ENCODE data around the gene TSSC4.

TSSC4 gene

DNA sequence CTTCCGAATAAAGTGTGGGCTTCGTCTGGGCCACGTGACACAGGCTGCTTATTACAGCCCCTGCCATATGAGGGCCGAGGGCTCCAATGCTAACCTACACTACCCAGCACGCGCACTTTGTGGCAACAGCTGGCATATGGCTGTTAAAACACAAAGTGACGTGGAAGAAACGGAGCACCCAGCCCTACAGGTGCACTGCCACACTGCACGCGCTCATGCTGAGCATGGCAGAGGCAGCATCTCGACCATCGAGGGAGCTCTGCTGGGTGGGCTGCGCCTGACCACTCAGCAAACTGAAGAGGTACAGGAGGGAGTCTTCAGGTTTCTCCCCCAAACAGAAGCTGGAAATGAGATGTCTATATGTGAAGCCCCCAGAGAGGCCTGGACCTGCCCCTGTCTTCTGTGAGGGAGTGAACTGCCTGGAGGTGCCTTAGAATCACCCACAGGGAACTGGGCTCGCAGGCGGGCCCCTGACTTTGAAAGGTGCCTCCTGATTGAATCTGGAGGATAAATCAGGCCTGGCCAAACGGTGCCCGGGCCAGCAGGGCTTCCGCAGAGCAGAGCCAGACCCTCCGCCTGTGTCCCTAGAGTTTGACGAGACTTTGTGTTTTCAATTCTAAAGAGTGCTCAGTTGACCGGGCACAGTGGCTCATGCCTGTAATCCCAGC, 18.3 kb downstream of the TSSC4 start:
- no peak for DNase-seq (ENCODE audit: low spot score)

- DNase-seq (ENCODE audit: low spot score) = peak; percentile 84
Observed at GRCh38 chr11:2419638-2420501, 19.3 kb downstream of the TSSC4 start.

GRCh38 chr11:2420502-2421225, 20.1 kb downstream of the TSSC4 start:
- peak; percentile 86 for DNase-seq (ENCODE audit: low spot score)

DNA sequence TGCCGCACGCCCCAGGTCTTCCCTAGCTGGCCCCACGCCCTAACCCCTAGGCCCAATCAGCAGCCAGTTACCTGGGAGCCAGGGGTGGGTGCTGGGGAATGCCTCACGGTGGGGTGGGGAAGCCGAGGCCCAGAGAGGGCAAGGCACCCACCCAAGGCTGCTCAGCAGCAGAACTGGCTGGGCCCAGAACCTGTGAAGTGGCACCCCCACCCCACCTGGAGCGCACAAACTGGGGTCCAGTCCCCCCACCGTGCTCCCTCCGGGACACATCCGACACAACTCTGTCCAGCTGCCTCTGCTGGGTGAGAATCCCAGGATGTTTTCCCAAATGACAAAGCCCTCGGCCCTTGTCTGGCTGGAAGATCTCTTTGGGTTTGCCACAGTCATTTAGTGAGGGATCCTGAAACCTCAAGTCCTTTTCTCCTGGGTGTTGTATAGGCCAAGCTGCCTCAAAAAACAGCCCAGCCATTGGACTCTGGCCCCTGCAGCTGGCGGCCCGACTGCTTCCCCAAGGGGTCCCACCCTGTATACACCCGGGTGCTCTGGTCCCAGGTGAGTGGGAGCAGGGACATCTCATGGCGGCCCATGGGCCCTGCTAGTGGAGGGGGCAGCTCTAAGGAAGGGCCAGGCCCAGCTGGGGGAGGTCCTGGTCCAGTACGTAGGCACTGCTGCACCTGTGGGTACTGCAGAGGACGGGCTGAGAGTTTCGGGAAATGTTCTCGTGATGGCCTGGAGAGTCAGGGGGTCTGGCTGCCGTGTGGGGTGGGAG, 20.9 kb downstream of the TSSC4 start:
- no peak for DNase-seq (ENCODE audit: low spot score)

DNA sequence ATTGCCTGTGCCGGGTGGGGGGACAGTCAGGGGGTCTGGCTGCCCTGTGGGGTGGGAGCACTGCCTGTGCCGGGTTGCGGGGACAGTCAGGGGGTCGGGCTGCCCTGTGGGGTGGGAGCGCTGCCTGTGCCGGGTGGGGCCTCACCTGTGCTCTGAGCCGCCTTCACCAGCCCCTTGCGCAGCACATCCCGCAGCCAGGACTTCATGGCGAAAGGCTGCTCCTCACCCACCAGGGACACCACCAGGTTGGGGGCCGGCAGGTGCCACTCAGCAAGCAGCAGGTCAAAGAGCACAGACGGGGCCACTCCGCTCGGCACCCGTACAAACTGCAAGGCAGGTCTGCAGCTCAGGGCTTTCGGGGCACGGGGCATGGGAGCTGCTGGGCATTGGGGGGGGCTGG, 21.4 kb downstream of the TSSC4 start:
- no peak for DNase-seq (ENCODE audit: low spot score)

DNA sequence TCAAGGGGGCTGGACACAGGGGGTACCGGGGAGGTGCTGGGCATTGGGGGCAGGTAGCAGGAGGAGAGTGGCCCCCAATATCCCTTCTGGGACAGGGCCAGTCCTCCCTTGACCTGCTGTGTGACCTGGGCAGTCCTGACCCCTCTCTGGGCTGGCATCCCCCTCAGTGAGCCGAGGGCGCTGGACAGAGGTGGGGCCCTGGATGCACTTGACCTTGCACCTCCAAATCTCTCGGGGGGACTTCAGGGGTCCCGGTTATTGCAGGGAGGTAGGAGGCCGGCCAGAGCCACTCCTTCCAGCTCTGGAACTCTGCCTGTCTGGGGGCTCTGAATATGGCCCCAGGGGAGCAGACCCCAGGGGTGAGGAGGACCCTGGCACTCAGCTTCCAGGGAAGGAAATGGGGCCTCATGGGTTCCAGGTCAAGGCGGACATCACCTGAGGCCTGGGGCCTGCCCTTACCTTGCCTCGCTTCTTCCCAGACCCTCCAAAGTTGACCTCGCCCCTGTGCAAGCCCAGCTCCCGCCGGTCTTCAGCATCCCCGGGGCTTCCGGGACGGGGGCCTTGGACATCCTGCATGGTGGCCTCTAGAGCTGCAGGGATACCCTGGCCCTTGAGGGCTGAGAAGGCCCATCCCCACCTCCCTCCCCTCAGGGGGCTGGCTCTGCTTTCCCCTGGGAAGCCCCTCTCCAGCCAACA, 22.1 kb downstream of the TSSC4 start:
- DNase-seq (ENCODE audit: low spot score) = no peak

DNA sequence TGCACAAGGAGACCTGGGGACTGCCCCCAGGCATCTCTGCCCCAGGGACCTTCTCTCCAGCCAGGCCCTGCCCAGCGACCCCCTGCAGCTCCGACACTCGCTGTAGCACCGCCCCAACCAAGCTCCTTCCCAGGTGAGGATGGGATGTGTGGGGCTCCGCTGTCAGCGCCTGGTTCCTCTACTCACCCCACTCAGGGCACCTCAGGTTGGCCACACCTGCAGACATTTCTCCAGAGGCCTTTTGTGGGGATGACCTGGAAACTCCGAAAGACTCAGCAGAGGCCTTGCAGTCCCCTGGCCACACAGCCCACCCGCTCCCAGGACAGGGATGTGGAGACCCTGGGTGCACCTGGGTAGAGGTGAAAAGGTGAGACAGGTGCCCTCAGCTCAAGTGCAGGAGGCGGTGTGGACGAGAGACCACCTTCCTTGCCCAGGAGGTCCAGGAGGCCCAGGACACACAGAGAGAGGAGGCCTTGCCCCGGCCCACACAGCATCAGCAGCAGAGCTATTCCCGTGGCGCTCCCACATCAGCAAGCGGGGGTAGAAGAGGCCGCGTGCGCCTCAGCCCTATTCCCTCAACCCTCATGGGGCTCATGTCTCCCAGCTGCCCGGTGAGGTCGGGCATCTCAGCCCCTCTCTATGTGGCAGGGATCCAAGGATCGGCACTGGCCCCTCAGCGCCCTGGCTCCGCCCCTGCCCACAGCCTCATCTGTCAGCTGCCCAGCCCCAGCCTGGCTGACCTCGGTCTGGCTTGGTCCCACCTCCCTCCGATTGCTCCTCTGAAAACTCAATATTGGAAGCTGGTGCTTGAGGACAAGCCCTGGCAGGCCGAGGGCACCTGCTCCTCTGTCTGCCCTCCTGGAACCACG, 22.8 kb downstream of the TSSC4 start:
- no peak for DNase-seq (ENCODE audit: low spot score)

DNA sequence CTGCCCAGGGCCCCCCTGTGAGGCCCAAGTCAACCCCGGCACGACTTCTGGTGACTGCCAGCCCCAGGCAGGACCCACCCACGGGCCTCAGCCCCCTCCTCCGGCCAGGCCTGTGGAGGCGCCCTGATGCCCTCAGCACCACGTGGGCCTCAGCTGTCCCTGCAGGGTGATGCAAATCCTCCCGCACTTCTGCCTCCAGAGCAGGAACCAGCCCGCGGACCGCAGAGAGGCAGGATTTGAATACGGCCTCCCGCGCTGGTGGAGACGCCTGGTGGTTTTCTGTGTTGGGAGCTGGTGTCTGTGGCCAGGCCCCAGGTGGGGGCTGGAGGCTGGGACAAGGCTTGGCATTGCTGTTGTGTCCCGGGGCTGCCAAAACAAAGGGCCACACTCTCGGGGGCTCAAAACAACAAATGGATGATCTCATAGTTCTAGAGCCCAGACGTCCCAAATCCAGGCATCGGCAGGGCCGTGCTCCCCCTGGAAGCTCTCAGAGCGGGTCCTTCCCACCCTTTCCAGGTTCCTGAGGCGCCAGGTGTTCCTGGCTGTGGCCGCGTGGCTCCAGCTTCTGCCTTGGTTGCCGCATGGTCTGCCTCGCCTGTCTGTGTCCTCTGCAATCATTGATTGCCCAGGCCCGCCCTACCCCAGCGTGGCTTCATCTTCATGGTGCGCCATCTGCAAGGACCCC, 24.4 kb downstream of the TSSC4 start:
- DNase-seq (ENCODE audit: low spot score) = no peak

GRCh38 chr11:2425506-2425905, 25.0 kb downstream of the TSSC4 start:
- DNase-seq (ENCODE audit: low spot score) = no peak

- DNase-seq (ENCODE audit: low spot score) = no peak
Observed at GRCh38 chr11:2426221-2426620, 25.7 kb downstream of the TSSC4 start.

DNA sequence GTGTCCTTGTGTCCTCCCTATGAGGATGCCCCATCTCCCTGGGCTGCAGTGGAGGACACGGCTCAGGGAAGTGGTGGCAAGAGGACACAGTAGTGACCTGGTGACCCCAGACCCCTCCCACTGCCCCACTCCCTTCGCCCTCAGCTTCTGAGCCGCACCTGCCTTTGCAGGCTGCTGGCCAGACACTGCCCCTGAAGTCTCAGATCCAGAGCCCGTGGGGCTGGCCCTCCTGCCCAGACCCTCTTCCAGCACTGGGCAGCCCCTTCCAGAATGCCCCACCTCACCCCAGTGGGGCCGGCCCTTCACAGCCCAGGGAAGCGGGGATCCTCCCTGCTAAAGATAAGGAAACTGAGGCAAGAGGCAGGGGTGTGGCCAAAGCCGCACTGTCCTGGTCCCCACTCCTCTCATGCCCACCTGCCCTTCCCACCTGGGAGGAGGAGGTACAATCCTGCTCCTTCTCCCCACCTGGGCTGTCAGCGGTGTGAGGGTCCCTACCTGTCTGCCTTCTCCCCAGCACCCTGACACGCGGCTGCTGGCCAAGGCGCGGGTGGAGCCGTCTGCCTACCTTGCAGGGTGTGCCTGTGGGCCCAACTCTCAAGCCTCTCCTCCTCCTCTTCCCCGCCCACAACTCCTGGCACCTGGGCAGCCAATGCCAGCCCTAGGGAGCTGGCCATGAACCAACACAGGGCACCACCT, 26.4 kb downstream of the TSSC4 start:
- no peak for DNase-seq (ENCODE audit: low spot score)

DNA sequence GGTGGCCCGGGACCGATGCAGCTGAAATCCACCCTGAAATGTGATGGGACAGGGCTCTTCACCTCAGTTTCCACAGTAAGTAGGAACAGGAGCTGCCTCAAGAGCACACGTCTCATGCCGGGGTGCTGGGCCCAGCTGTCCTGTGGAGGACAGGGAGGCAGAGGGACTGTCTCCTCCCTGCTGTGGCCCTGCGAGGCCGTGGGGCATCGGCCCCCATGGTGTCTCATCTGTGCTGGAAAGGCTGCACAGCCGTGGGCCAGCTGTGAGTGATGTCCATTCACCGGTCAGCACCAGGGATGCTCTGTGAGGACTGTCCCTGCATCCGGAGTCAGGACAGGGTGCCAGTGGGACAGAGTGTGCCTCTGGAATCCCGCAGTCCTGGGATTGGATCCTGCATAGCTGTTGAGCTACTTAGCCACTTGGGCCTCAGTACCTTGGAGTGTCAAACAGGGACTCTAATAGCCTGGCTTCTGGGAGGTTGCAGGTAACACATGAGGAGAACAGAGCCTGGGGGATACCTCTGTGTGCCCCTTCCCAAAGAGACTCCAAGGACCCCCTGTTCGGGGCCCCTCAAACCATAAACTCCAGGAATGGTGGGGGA, 27.3 kb downstream of the TSSC4 start:
- no peak for DNase-seq (ENCODE audit: low spot score)

- no peak for DNase-seq (ENCODE audit: low spot score)
Observed at GRCh38 chr11:2428322-2428795, 27.8 kb downstream of the TSSC4 start.

- DNase-seq (ENCODE audit: low spot score) = no peak
Observed at GRCh38 chr11:2431395-2431794, 30.8 kb downstream of the TSSC4 start.

DNA sequence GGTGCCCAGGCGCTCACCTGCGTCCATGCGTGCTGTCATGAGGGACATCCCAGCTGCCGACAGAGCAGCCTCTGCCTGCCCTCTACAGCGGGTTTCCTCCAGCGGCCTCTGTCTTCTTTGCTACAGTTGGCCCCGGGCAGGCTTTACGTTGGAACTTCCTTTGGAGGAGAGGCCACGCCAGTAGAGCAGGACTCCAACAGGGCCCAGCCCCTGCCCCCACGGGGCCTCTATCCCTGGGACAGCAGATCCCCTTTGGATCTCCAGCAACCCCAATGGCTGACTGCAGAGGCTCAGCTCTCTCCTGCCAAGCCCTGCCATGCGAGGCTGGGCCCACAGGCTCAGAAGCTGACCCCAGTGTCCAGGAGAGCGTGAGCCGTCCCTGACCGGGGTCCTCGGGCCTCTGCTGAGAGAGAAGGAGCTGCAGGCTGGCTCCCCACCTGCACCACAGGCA, 31.6 kb downstream of the TSSC4 start:
- no peak for DNase-seq (ENCODE audit: low spot score)

DNA sequence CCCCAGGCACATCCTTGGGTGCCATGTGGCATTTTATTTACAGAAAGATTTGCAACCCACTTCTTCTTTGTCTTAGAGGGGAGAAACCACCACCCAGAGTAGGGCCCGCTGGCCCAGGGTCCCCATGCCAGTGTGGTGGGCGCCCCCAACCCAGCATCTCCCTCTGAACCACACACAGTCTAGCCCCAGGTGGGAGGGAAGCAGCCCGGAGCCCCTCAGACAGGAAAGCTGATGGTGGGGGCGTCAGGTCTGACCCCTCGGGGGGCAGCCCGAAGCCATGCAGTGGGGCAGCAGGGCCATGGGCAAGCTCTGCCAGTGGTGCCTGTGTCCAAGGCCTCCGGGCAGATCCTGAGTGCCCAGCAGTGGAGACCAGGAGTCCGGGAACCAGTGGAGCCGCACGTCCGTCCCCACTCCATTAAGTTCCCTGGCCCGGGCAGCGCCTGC, 32.1 kb downstream of the TSSC4 start:
- no peak for DNase-seq (ENCODE audit: low spot score)

DNA sequence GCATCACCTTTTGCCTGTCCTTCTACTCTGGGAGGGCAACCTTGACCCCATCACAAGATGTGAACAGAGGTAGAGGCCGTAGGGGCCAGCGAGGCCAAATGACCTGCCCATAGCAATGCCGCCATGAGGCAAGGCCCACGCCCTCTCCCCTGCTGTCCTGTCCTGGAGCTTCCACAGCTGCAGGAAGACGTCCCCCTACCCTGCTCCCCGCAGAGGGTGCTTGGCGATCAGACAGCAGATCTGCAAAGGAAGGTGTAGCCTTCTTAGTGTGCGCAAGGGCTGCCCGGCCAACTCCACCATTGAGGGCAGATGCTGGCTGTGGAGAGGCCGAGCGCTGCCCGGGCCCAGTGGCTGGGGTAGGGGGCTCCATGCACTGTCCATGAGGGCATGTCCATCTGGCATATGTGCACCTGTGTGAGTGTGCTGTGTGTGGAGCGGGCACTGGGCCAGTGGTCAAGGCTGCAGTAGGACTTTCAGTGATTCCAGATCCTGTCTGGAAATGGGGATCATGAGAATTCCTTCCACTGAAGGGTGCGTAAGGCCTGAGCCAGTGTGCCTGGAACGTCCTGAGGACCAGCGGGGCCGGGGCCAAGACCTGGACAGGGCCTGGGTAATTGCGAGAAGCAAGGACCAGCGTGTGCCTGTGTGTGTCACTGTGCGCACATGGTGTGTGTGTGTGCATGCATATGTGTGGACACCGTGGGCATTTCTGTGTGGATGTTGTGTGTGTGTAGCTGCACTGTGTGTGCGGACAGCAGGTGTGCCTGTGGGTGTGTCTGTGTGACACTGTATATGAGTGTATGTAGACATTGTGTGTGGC, 32.8 kb downstream of the TSSC4 start:
- no peak for DNase-seq (ENCODE audit: low spot score)

DNA sequence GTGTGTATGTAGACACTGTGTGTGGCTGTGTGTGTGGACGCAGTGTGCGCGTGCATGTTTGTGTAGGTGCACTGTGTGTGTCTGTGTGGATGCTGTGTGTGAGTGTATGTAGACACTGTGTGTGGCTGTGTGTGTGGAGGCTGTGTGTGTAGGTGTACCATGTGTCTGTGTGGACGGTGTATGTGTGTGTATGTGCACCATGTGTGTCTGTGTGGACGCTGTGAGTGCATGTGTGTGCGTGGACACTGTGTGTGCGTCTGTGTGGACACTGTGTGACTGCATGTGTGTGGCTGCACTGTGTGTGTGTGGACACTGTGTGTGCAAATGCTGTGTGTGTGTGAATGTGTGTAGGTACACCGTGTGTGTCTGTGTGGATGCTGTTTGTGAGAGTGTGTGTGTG, 33.5 kb downstream of the TSSC4 start:
- DNase-seq (ENCODE audit: low spot score) = no peak
